AG09319 (cell line): ENCODE results near the gene GLDN.
A peak's percentile ranks its signal among the peaks of the same experiment; 100 is the strongest.

Experiments used
- DNase-seq: peaks from one replicate; pipeline ENCODE4 v3.0.0-alpha.2; 2010; ENCODE audit warnings: low read depth; ENCODE audit errors: extremely low read depth
- TF ChIP-seq, protein P1 (sequence below): IDR thresholded peaks from 2 replicates; pipeline ENCODE4 v1.5.1; 2011; ENCODE audit warnings: low read depth, mild to moderate bottlenecking, inconsistent platforms, low read length, moderate library complexity

Gene GLDN

GRCh38 chr15:51388726-51389125, 47.3 kb downstream of the GLDN start:
- TF ChIP-seq, protein P1, sequence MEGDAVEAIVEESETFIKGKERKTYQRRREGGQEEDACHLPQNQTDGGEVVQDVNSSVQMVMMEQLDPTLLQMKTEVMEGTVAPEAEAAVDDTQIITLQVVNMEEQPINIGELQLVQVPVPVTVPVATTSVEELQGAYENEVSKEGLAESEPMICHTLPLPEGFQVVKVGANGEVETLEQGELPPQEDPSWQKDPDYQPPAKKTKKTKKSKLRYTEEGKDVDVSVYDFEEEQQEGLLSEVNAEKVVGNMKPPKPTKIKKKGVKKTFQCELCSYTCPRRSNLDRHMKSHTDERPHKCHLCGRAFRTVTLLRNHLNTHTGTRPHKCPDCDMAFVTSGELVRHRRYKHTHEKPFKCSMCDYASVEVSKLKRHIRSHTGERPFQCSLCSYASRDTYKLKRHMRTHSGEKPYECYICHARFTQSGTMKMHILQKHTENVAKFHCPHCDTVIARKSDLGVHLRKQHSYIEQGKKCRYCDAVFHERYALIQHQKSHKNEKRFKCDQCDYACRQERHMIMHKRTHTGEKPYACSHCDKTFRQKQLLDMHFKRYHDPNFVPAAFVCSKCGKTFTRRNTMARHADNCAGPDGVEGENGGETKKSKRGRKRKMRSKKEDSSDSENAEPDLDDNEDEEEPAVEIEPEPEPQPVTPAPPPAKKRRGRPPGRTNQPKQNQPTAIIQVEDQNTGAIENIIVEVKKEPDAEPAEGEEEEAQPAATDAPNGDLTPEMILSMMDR, result no peak
- DNase-seq, result no peak

DNA sequence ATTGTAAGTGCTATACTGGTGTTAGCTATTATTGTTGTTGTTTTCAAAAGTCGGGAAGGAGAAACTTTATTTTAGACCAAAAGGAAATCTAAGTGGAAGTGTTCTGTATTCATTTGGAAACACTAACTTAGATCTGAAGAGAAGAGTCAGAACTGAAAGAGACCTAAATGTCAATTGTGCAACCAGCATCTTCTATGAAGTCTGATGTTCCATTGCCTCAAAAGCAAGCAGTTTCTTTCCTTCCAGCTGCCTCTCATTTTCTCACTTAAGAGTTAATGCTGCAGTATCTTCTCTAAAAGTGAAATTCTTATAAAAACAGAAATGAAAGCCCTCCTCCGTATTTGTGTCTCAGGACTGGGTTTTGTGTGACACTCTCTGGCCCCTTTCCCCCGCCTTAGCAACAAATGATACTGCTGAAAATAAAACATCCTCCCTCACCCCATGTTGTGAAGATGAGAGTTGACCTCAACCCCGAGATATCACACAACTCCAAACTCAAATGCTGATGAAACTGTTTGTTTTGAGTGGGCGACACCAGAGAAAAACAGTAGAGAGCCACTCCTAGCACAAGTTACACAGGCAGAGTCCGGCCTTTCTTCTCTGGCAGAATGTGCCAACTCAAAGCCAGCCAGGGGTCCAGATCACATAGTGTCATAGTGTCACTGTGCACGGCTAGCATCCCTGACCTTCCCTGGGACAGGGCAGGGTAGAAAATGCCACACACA, 48.9 kb downstream of the GLDN start:
- TF ChIP-seq, protein P1, result no peak
- DNase-seq, result no peak

GRCh38 chr15:51390966-51391422, 49.5 kb downstream of the GLDN start:
- DNase-seq, result no peak
- TF ChIP-seq, protein P1, result no peak

- no peak for DNase-seq
- TF ChIP-seq, protein P1, result no peak
Observed at GRCh38 chr15:51396921-51397320, 55.5 kb downstream of the GLDN start.

DNA sequence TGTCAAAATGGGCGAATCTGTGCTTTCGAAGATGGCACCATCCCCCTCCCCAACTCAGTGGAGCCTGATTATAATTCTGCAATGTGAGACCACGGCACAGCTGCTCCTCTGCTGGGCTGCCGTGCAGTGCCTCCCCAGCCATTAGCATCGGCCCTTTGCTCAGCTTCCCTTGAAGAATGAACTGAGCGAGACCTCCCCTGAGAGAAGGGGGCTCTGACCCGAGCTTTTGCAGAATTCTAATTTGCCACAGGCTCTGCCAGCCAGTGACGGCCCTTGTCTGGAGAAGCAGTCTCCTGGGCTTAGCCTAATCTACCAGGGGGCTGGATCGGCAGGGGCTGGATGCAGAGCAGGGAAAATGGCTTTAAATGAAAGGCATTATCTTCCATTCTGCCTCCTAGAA, 57.2 kb downstream of the GLDN start:
- TF ChIP-seq, protein P1, result no peak
- no peak for DNase-seq

GRCh38 chr15:51401051-51401780, 59.8 kb downstream of the GLDN start:
- no peak for DNase-seq
- TF ChIP-seq, protein P1, result no peak

- TF ChIP-seq, protein P1, result peak; percentile 70
- DNase-seq, result no peak
Observed at GRCh38 chr15:51401872-51402517, 60.5 kb downstream of the GLDN start.
